ENCODE results near the gene DDO. TPM values are rescaled to one million over a fixed set of nuclear protein-coding genes. Genes with fewer than 3 reads are reported as not detected.

Gene DDO
- total and polyA plus RNA-seq, 2 experiments from 2014 or later = 0.10 TPM; not detected in 1

GRCh38 chr6:110404607-110405006 is 10.8 kb downstream of the DDO start:
- Mint-ChIP-seq H3K4me1 (no peaks in the 10 kb centered on the region; the same call in 2 of the 3 replicates), H3K27me3 (ENCODE audit: insufficient read depth, low read depth, poor library complexity) (peaks cover 3% of the 10 kb centered on the region), H3K9me3 (no peaks in the 10 kb centered on the region), H3K36me3 (ENCODE audit: low read depth) (no peaks in the 10 kb centered on the region), H3K27ac (no peak overlapping the region), H3K4me3 (no peak overlapping the region)
- DNase-seq (ENCODE audit: low spot score) (no peak), ATAC-seq (no peak)
- no peaks in the 10 kb centered on the region for H3K79me2 ChIP-seq (replicated peaks; ENCODE audit: insufficient read depth)
- H3K4me3 ChIP-seq = no peak overlapping the region
- H3K27me3 ChIP-seq (ENCODE audit: insufficient read depth) = no peaks in the 10 kb centered on the region
- H3K9me2 ChIP-seq (ENCODE audit: insufficient read depth) = no peaks in the 10 kb centered on the region
- no peak overlapping the region for H3K27ac ChIP-seq (ENCODE audit: low read depth)
- no peak overlapping the region for H2AFZ ChIP-seq
- TF ChIP-seq ZNF114 (CRISPR knock-in tag; IDR thresholded peaks at IDR 0.05) = no peak
- no peaks in the 10 kb centered on the region for H3K4me1 ChIP-seq (ENCODE audit: insufficient read depth)
- no peaks in the 10 kb centered on the region for H3K36me3 ChIP-seq (ENCODE audit: insufficient read depth)
- H4K20me1 ChIP-seq (replicated peaks; ENCODE audit: insufficient read depth) = no peaks in the 10 kb centered on the region
- H3K4me2 ChIP-seq = no peak overlapping the region
- H3F3A ChIP-seq (replicated peaks; ENCODE audit: low read depth) = no peaks in the 10 kb centered on the region

DNA sequence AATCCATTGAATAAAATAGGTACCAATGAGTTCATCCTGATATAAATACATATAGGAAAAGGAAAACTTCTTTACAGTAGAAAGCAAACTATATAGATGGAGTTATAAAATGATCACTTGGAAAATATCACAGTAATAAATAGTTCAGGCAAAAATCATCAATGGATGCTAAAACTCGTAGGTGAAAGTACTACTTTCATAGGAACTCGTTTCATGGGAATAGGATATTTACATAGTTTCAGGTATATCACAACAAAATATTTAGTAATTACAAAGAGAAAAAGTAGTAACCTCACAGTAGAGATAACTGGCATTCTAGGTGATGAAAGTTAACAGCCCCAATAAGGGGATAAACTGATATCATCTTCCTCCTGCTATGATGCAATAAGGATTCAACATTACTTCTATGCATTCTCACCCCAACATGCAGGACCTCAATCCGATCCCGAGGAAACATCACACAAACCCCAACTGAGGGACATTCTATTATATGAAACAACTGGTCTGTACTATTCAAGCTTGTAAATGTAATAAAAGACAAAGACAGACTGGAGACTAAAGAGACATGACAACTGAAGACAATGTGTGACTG is 13.7 kb downstream of the DDO start:
- peaks cover 5% of the 10 kb centered on the region for H3K27me3 Mint-ChIP-seq (ENCODE audit: insufficient read depth, low read depth, poor library complexity)
- peaks cover 3% of the 10 kb centered on the region; the same call in 1 of the 3 replicates for H3K4me1 Mint-ChIP-seq
- H3K36me3 Mint-ChIP-seq (ENCODE audit: low read depth) = peaks cover 3% of the 10 kb centered on the region; the same call in 1 of the 3 replicates
- no peaks in the 10 kb centered on the region for H3K9me2 ChIP-seq (ENCODE audit: insufficient read depth)
- no peak for ATAC-seq
- no peak overlapping the region for H3K4me3 Mint-ChIP-seq
- H3K4me2 ChIP-seq = no peak overlapping the region
- no peak overlapping the region for H3K27ac ChIP-seq (ENCODE audit: low read depth)
- TF ChIP-seq POLR2AphosphoS5 (IDR thresholded peaks at IDR 0.05; ENCODE audit: low read depth) (no peak), NANOG (IDR thresholded peaks at IDR 0.05; ENCODE audit: borderline replicate concordance) (no peak), ZNF114 (CRISPR knock-in tag; IDR thresholded peaks at IDR 0.05) (no peak)
- H3K79me2 ChIP-seq (replicated peaks; ENCODE audit: insufficient read depth) = no peaks in the 10 kb centered on the region
- no peaks in the 10 kb centered on the region for H3K27me3 ChIP-seq (ENCODE audit: insufficient read depth)
- H3K27ac Mint-ChIP-seq = no peak overlapping the region
- no peaks in the 10 kb centered on the region for H4K20me1 ChIP-seq (replicated peaks; ENCODE audit: insufficient read depth)
- H3F3A ChIP-seq (replicated peaks; ENCODE audit: low read depth) = no peaks in the 10 kb centered on the region
- H2AFZ ChIP-seq = no peak overlapping the region
- H3K36me3 ChIP-seq (ENCODE audit: insufficient read depth) = no peaks in the 10 kb centered on the region
- H3K9me3 Mint-ChIP-seq = no peaks in the 10 kb centered on the region
- no peaks in the 10 kb centered on the region for H3K4me1 ChIP-seq (ENCODE audit: insufficient read depth)
- no peak for DNase-seq (ENCODE audit: low spot score)
- H3K4me3 ChIP-seq = no peak overlapping the region

- no peak overlapping the region for H3K4me2 ChIP-seq
- Mint-ChIP-seq H3K27ac (no peak overlapping the region), H3K4me1 (peaks cover 3% of the 10 kb centered on the region; the same call in 1 of the 3 replicates), H3K4me3 (no peak overlapping the region), H3K9me3 (no peaks in the 10 kb centered on the region), H3K27me3 (ENCODE audit: insufficient read depth, low read depth, poor library complexity) (peaks cover 5% of the 10 kb centered on the region), H3K36me3 (ENCODE audit: low read depth) (peaks cover 3% of the 10 kb centered on the region; the same call in 1 of the 3 replicates)
- no peaks in the 10 kb centered on the region for H4K20me1 ChIP-seq (replicated peaks; ENCODE audit: insufficient read depth)
- no peaks in the 10 kb centered on the region for H3K79me2 ChIP-seq (replicated peaks; ENCODE audit: insufficient read depth)
- H3F3A ChIP-seq (replicated peaks; ENCODE audit: low read depth) = no peaks in the 10 kb centered on the region
- DNase-seq (ENCODE audit: low spot score) = no peak
- H3K4me3 ChIP-seq = no peak overlapping the region
- H3K36me3 ChIP-seq (ENCODE audit: insufficient read depth) = no peaks in the 10 kb centered on the region
- TF ChIP-seq ZNF331 (CRISPR knock-in tag; IDR thresholded peaks at IDR 0.05; ENCODE audit: low read depth) (no peak), STAT1 (IDR thresholded peaks at IDR 0.05; ENCODE audit: unreplicated experiment) (no peak), JUNB (IDR thresholded peaks at IDR 0.05; ENCODE audit: unreplicated experiment) (no peak), NANOG (IDR thresholded peaks at IDR 0.05; ENCODE audit: borderline replicate concordance) (no peak), ETS1 (IDR thresholded peaks at IDR 0.05) (no peak), EZH2 (IDR thresholded peaks at IDR 0.05; ENCODE audit: low read depth, unreplicated experiment) (no peak), CREB1 (CRISPR knock-in tag; IDR thresholded peaks at IDR 0.05; ENCODE audit: low read depth) (no peak), POLR2AphosphoS5 (IDR thresholded peaks at IDR 0.05; ENCODE audit: low read depth) (no peak), EZH2phosphoT487 (IDR thresholded peaks at IDR 0.05; ENCODE audit: unreplicated experiment) (no peak), ZNF114 (CRISPR knock-in tag; IDR thresholded peaks at IDR 0.05) (no peak)
- TF ChIP-seq, protein P1, sequence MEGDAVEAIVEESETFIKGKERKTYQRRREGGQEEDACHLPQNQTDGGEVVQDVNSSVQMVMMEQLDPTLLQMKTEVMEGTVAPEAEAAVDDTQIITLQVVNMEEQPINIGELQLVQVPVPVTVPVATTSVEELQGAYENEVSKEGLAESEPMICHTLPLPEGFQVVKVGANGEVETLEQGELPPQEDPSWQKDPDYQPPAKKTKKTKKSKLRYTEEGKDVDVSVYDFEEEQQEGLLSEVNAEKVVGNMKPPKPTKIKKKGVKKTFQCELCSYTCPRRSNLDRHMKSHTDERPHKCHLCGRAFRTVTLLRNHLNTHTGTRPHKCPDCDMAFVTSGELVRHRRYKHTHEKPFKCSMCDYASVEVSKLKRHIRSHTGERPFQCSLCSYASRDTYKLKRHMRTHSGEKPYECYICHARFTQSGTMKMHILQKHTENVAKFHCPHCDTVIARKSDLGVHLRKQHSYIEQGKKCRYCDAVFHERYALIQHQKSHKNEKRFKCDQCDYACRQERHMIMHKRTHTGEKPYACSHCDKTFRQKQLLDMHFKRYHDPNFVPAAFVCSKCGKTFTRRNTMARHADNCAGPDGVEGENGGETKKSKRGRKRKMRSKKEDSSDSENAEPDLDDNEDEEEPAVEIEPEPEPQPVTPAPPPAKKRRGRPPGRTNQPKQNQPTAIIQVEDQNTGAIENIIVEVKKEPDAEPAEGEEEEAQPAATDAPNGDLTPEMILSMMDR (conservative IDR thresholded peaks at IDR 0.05; ENCODE audit: low read depth in 2 of 2) = no peak
- TF ChIP-seq, protein P2, sequence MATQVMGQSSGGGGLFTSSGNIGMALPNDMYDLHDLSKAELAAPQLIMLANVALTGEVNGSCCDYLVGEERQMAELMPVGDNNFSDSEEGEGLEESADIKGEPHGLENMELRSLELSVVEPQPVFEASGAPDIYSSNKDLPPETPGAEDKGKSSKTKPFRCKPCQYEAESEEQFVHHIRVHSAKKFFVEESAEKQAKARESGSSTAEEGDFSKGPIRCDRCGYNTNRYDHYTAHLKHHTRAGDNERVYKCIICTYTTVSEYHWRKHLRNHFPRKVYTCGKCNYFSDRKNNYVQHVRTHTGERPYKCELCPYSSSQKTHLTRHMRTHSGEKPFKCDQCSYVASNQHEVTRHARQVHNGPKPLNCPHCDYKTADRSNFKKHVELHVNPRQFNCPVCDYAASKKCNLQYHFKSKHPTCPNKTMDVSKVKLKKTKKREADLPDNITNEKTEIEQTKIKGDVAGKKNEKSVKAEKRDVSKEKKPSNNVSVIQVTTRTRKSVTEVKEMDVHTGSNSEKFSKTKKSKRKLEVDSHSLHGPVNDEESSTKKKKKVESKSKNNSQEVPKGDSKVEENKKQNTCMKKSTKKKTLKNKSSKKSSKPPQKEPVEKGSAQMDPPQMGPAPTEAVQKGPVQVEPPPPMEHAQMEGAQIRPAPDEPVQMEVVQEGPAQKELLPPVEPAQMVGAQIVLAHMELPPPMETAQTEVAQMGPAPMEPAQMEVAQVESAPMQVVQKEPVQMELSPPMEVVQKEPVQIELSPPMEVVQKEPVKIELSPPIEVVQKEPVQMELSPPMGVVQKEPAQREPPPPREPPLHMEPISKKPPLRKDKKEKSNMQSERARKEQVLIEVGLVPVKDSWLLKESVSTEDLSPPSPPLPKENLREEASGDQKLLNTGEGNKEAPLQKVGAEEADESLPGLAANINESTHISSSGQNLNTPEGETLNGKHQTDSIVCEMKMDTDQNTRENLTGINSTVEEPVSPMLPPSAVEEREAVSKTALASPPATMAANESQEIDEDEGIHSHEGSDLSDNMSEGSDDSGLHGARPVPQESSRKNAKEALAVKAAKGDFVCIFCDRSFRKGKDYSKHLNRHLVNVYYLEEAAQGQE (IDR thresholded peaks at IDR 0.05; ENCODE audit: unreplicated experiment) = no peak
- H2AFZ ChIP-seq = peak overlapping the region; percentile 87; the same call in 1 of the 2 replicates
- H3K9me2 ChIP-seq (ENCODE audit: insufficient read depth) = no peaks in the 10 kb centered on the region
- no peak for ATAC-seq
- no peak overlapping the region for H3K27ac ChIP-seq (ENCODE audit: low read depth)
- H3K27me3 ChIP-seq (ENCODE audit: insufficient read depth) = no peaks in the 10 kb centered on the region
- H3K4me1 ChIP-seq (ENCODE audit: insufficient read depth) = no peaks in the 10 kb centered on the region
These were observed 15.2 kb downstream of the DDO start for GRCh38 chr6:110400208-110400607.
